ENCODE results near the gene LPP. TPM values are rescaled to one million over a fixed set of nuclear protein-coding genes. Genes with fewer than 3 reads are reported as not detected.

Gene LPP
- polyA plus RNA-seq, 2 of the 4 experiments (the other 2 are of a cell fraction): 11.0 to 30.8 TPM

DNA sequence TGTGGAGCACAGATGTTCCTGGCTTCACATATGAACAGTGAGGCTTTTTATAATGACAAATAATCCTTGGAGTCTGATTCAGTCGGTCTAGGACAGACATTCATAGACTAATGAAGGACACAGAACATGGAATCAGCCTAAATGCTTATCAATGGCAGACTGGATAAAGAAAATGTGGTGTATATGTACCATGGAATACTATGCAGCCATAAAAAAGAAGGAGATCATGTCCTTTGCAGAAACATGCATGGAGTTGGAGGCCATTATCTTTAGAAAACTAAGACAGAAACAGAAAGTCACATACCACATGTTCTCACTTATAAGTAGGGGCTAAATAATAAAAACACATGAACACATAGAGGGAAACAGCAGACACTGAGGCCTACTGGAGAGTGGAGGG lies 19.9 kb upstream of the LPP start (continued):
- TF ChIP-seq RFX5 (IDR thresholded peaks at IDR 0.05) (no peak), ZFP36 (IDR thresholded peaks at IDR 0.05; ENCODE audit: borderline replicate concordance, partially characterized antibody) (no peak), TP53 (CRISPR knock-in tag; IDR thresholded peaks at IDR 0.05) (no peak), RARB (CRISPR knock-in tag; IDR thresholded peaks at IDR 0.05) (no peak), HOXA7 (CRISPR knock-in tag; IDR thresholded peaks at IDR 0.05) (no peak)

DNA sequence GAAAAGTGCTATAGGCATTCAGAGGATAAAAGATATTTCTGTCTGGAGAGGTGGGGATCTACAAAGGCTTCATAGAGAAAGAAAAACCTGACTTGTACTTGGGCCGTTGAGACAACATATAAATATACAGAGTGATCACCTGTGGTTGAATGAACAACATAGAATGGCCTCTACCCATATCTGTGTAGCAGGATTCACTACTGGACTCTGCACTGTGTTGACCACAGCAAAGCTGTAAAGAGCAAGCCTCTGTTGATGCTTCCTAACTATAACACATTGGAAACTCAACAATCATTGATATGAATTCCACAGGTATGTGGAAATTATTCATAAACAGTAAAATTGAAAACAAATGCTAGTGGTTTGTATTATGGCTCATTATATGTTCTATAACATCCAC lies 19.1 kb upstream of the LPP start:
- Histone ChIP-seq H3K4me3 (no peak overlapping the region), H3K27ac (no peak overlapping the region), H3K9me3 (no peaks in the 10 kb centered on the region), H3K4me1 (no peaks in the 10 kb centered on the region), H3K4me2 (no peak overlapping the region)
- TF ChIP-seq, protein P1, sequence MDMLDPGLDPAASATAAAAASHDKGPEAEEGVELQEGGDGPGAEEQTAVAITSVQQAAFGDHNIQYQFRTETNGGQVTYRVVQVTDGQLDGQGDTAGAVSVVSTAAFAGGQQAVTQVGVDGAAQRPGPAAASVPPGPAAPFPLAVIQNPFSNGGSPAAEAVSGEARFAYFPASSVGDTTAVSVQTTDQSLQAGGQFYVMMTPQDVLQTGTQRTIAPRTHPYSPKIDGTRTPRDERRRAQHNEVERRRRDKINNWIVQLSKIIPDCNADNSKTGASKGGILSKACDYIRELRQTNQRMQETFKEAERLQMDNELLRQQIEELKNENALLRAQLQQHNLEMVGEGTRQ (IDR thresholded peaks at IDR 0.05): no peak
- TF ChIP-seq NPAS2 (CRISPR knock-in tag; IDR thresholded peaks at IDR 0.05; ENCODE audit: borderline replicate concordance) (no peak), PHF8 (IDR thresholded peaks at IDR 0.05; ENCODE audit: borderline replicate concordance, low read depth) (no peak), MAFK (IDR thresholded peaks at IDR 0.05; ENCODE audit: partially characterized antibody) (no peak), HOXA7 (CRISPR knock-in tag; IDR thresholded peaks at IDR 0.05) (no peak), ZNF302 (CRISPR knock-in tag; IDR thresholded peaks at IDR 0.05) (no peak), SMC3 (IDR thresholded peaks at IDR 0.05) (no peak), POLR2AphosphoS2 (conservative IDR thresholded peaks at IDR 0.05; ENCODE audit: low read length) (no peak), JUNB (IDR thresholded peaks at IDR 0.05) (no peak), HEYL (CRISPR knock-in tag; IDR thresholded peaks at IDR 0.05) (no peak), ZC3H11A (IDR thresholded peaks at IDR 0.05) (no peak), NFE2L2 (conservative IDR thresholded peaks at IDR 0.05; ENCODE audit: low read length) (no peak), NR3C1 (IDR thresholded peaks at IDR 0.05) (no peak), MAZ (IDR thresholded peaks at IDR 0.05; ENCODE audit: borderline replicate concordance, low read depth, low read length) (no peak), TP53 (CRISPR knock-in tag; IDR thresholded peaks at IDR 0.05) (no peak), ZFP36 (IDR thresholded peaks at IDR 0.05; ENCODE audit: borderline replicate concordance, partially characterized antibody) (no peak)
- TF ChIP-seq, protein P2, sequence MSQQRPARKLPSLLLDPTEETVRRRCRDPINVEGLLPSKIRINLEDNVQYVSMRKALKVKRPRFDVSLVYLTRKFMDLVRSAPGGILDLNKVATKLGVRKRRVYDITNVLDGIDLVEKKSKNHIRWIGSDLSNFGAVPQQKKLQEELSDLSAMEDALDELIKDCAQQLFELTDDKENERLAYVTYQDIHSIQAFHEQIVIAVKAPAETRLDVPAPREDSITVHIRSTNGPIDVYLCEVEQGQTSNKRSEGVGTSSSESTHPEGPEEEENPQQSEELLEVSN (IDR thresholded peaks at IDR 0.05; ENCODE audit: borderline replicate concordance, low read depth): no peak
- TF ChIP-seq, protein P3, sequence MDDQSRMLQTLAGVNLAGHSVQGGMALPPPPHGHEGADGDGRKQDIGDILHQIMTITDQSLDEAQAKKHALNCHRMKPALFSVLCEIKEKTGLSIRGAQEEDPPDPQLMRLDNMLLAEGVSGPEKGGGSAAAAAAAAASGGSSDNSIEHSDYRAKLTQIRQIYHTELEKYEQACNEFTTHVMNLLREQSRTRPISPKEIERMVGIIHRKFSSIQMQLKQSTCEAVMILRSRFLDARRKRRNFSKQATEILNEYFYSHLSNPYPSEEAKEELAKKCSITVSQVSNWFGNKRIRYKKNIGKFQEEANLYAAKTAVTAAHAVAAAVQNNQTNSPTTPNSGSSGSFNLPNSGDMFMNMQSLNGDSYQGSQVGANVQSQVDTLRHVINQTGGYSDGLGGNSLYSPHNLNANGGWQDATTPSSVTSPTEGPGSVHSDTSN (IDR thresholded peaks at IDR 0.05): no peak
- TF ChIP-seq, protein P4, sequence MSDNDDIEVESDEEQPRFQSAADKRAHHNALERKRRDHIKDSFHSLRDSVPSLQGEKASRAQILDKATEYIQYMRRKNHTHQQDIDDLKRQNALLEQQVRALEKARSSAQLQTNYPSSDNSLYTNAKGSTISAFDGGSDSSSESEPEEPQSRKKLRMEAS (IDR thresholded peaks at IDR 0.05): no peak
- ChIA-PET CTCF (interaction anchor here (0.7 kb wide), 1 partner anchor 68 kb away, joined by 3 read pairs; no protein-coding TSS in a partner anchor), POLR2A (no interaction called here)
- ATAC-seq (no peak), FAIRE-seq (no peak), DNase-seq (ENCODE audit: low read depth in 1 of 2, low spot score in 1 of 2) (no peak)
- 82% methylated on average over 1 of the region's 1 CpG for WGBS (ENCODE audit: missing lambda C conversion rate)

DNA sequence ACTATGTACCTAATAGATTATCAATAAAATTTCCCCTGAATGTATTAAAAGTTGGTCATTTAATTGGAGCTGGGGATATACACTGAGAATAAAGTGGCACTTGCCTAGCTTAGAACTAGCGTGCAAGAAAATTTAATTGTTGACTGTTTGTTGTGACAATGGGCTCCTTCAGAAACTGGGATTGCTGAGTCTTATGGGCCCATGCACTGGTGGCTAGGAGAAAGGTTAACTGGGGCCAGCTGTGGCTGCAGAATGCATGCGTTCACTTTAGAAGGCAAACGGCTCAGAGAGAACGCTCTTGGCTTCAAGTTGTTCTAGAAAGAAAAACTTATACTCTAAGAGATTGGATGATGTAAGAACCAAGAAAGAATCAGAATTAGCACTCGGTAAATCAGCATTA lies 18.7 kb upstream of the LPP start:
- no peak overlapping the region for H3K27ac ChIP-seq
- H3K4me3 ChIP-seq: no peak overlapping the region
- FAIRE-seq: no peak
- no peaks in the 10 kb centered on the region for H3K4me1 ChIP-seq
- POLR2A ChIA-PET: no interaction called here
- CTCF ChIA-PET: interaction anchor here (0.7 kb wide), 1 partner anchor 68 kb away, joined by 3 read pairs; no protein-coding TSS in a partner anchor
- DNase-seq (ENCODE audit: low read depth in 1 of 2, low spot score in 1 of 2): no peak
- 87% methylated on average over 5 of the region's 5 CpGs for WGBS (ENCODE audit: missing lambda C conversion rate)
- H3K9me3 ChIP-seq: no peaks in the 10 kb centered on the region
- no peak overlapping the region for H3K4me2 ChIP-seq
- no peak for ATAC-seq
- TF ChIP-seq ESRRA (IDR thresholded peaks at IDR 0.05; ENCODE audit: borderline replicate concordance, low read length) (no peak), JUN (IDR thresholded peaks at IDR 0.05) (no peak), FOXS1 (CRISPR knock-in tag; IDR thresholded peaks at IDR 0.05) (no peak), NR3C1 (IDR thresholded peaks at IDR 0.05) (no peak), FOSL2 (IDR thresholded peaks at IDR 0.05) (no peak), FOSL2 (CRISPR knock-in tag; IDR thresholded peaks at IDR 0.05) (no peak), EHF (CRISPR knock-in tag; IDR thresholded peaks at IDR 0.05) (no peak), CBX8 (IDR thresholded peaks at IDR 0.05) (no peak), SREBF2 (IDR thresholded peaks at IDR 0.05) (no peak)
- TF ChIP-seq, protein P5, sequence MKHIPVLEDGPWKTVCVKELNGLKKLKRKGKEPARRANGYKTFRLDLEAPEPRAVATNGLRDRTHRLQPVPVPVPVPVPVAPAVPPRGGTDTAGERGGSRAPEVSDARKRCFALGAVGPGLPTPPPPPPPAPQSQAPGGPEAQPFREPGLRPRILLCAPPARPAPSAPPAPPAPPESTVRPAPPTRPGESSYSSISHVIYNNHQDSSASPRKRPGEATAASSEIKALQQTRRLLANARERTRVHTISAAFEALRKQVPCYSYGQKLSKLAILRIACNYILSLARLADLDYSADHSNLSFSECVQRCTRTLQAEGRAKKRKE (CRISPR knock-in tag; IDR thresholded peaks at IDR 0.05; ENCODE audit: low read depth): no peak
- TF ChIP-seq, protein P6, sequence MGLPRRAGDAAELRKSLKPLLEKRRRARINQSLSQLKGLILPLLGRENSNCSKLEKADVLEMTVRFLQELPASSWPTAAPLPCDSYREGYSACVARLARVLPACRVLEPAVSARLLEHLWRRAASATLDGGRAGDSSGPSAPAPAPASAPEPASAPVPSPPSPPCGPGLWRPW (IDR thresholded peaks at IDR 0.05): no peak
- TF ChIP-seq, protein P7, sequence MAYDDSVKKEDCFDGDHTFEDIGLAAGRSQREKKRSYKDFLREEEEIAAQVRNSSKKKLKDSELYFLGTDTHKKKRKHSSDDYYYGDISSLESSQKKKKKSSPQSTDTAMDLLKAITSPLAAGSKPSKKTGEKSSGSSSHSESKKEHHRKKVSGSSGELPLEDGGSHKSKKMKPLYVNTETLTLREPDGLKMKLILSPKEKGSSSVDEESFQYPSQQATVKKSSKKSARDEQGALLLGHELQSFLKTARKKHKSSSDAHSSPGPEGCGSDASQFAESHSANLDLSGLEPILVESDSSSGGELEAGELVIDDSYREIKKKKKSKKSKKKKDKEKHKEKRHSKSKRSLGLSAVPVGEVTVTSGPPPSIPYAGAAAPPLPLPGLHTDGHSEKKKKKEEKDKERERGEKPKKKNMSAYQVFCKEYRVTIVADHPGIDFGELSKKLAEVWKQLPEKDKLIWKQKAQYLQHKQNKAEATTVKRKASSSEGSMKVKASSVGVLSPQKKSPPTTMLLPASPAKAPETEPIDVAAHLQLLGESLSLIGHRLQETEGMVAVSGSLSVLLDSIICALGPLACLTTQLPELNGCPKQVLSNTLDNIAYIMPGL (CRISPR knock-in tag; IDR thresholded peaks at IDR 0.05; ENCODE audit: borderline replicate concordance): no peak
